ENCODE results near the gene LFNG. TPM values are rescaled to one million over a fixed set of nuclear protein-coding genes. Genes with fewer than 3 reads are reported as not detected.

The LFNG gene
- total RNA-seq, 1 experiment from 2014 or later: 38.1 TPM

DNA sequence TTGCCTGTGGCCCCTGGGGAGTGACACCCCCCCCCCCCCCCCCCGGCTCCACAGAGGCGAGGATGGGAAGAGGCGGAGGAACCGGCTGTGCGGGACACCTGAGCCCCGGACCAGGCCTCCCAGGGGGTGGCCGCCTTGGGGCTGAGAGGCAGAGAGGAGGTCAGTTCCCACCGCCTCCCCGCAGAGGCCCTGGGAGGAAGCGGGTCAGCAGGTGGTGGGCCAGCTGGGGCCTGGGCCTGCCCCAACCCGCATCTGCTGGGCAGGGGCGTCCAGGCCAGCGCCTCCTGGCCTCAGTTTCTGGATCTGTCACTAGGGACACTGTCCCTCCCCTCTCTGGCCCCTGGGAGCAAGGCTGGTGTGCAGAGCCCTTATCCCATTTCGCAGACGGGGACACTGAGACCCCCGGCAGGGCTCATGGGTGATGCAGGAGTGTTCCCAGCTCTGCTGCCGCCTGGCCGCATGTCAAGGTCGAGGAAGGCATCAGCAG lies 14.6 kb upstream of the LFNG start:
- no peak for ATAC-seq
- intact Hi-C loops (cut with micrococcal nuclease; ENCODE audit: unreplicated experiment): no loop called here
- peaks cover 10% of the 10 kb centered on the region for H3K4me1 ChIP-seq (ENCODE audit: control insufficient read depth, insufficient read depth, low read length)
- H3K27me3 ChIP-seq (ENCODE audit: control insufficient read depth, insufficient read depth, low read length): no peaks in the 10 kb centered on the region
- TF ChIP-seq TCF7L2 (IDR thresholded peaks at IDR 0.05; ENCODE audit: low read depth, low read length): no peak
- TF ChIP-seq, protein P1, sequence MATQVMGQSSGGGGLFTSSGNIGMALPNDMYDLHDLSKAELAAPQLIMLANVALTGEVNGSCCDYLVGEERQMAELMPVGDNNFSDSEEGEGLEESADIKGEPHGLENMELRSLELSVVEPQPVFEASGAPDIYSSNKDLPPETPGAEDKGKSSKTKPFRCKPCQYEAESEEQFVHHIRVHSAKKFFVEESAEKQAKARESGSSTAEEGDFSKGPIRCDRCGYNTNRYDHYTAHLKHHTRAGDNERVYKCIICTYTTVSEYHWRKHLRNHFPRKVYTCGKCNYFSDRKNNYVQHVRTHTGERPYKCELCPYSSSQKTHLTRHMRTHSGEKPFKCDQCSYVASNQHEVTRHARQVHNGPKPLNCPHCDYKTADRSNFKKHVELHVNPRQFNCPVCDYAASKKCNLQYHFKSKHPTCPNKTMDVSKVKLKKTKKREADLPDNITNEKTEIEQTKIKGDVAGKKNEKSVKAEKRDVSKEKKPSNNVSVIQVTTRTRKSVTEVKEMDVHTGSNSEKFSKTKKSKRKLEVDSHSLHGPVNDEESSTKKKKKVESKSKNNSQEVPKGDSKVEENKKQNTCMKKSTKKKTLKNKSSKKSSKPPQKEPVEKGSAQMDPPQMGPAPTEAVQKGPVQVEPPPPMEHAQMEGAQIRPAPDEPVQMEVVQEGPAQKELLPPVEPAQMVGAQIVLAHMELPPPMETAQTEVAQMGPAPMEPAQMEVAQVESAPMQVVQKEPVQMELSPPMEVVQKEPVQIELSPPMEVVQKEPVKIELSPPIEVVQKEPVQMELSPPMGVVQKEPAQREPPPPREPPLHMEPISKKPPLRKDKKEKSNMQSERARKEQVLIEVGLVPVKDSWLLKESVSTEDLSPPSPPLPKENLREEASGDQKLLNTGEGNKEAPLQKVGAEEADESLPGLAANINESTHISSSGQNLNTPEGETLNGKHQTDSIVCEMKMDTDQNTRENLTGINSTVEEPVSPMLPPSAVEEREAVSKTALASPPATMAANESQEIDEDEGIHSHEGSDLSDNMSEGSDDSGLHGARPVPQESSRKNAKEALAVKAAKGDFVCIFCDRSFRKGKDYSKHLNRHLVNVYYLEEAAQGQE (IDR thresholded peaks at IDR 0.05; ENCODE audit: insufficient read depth in 1 of 2, low read depth in 2 of 2, low read length in 1 of 2): no peak
- no peak for TF ChIP-seq POLR2AphosphoS5 (IDR thresholded peaks at IDR 0.05; ENCODE audit: low read depth, low read length)
- TF ChIP-seq, protein P2, sequence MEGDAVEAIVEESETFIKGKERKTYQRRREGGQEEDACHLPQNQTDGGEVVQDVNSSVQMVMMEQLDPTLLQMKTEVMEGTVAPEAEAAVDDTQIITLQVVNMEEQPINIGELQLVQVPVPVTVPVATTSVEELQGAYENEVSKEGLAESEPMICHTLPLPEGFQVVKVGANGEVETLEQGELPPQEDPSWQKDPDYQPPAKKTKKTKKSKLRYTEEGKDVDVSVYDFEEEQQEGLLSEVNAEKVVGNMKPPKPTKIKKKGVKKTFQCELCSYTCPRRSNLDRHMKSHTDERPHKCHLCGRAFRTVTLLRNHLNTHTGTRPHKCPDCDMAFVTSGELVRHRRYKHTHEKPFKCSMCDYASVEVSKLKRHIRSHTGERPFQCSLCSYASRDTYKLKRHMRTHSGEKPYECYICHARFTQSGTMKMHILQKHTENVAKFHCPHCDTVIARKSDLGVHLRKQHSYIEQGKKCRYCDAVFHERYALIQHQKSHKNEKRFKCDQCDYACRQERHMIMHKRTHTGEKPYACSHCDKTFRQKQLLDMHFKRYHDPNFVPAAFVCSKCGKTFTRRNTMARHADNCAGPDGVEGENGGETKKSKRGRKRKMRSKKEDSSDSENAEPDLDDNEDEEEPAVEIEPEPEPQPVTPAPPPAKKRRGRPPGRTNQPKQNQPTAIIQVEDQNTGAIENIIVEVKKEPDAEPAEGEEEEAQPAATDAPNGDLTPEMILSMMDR (IDR thresholded peaks at IDR 0.05): no peak
- no peak for TF ChIP-seq SIN3A (IDR thresholded peaks at IDR 0.05; ENCODE audit: borderline replicate concordance, insufficient read depth, low read depth, low read length)
- no peak overlapping the region for H3K4me3 ChIP-seq (ENCODE audit: low read depth in 2 of 2, low read length in 2 of 2)
- H3K36me3 ChIP-seq (ENCODE audit: control insufficient read depth, insufficient read depth, low read length): no peaks in the 10 kb centered on the region
- POLR2A ChIA-PET: no interaction called here
- no peak overlapping the region for H3K27ac ChIP-seq (ENCODE audit: low read length)
- in situ Hi-C loops (cut with HindIII; ENCODE audit: low pct_unique_long_range_greater_than_20kb, low sequenced_read_pairs): no loop called here
- no peak for DNase-seq (ENCODE audit: low read depth, low spot score)
- BruUV-seq (replicated peaks): no TSS peak
- CTCF ChIA-PET: no interaction called here
- no peaks in the 10 kb centered on the region for H3K9me3 ChIP-seq (ENCODE audit: control insufficient read depth, insufficient read depth, low read depth, low read length)

DNA sequence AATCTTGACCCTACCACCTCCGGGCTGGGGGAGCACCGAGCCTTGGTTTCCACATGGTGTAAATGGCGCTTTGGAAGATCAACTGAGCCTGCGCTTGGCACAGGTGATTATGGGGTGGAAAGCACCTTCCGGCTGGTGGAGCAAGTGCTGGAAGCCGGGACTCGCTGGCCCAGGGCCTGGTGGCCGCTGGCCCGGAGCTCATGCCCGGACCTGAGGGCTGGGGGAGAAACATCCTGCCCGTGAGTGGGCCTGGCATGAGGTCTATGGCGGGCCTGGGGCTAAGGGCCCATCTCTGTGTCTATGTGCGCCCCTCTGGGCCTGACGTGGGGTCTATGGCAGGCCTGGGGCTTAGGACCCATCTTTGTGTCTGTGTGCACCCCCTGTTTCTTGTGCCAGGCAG lies 14.2 kb upstream of the LFNG start:
- H3K9me3 ChIP-seq (ENCODE audit: control insufficient read depth, insufficient read depth, low read depth, low read length): no peaks in the 10 kb centered on the region
- TF ChIP-seq, protein P2 (IDR thresholded peaks at IDR 0.05): no peak
- TF ChIP-seq TCF7L2 (IDR thresholded peaks at IDR 0.05; ENCODE audit: low read depth, low read length) (no peak), SIN3A (IDR thresholded peaks at IDR 0.05; ENCODE audit: borderline replicate concordance, insufficient read depth, low read depth, low read length) (no peak), POLR2AphosphoS5 (IDR thresholded peaks at IDR 0.05; ENCODE audit: low read depth, low read length) (no peak)
- TF ChIP-seq, protein P1 (IDR thresholded peaks at IDR 0.05; ENCODE audit: insufficient read depth in 1 of 2, low read depth in 2 of 2, low read length in 1 of 2): no peak
- ATAC-seq: no peak
- in situ Hi-C loops (cut with HindIII; ENCODE audit: low pct_unique_long_range_greater_than_20kb, low sequenced_read_pairs): no loop called here
- H3K36me3 ChIP-seq (ENCODE audit: control insufficient read depth, insufficient read depth, low read length): no peaks in the 10 kb centered on the region
- POLR2A ChIA-PET: no interaction called here
- no peaks in the 10 kb centered on the region for H3K27me3 ChIP-seq (ENCODE audit: control insufficient read depth, insufficient read depth, low read length)
- peaks cover 11% of the 10 kb centered on the region for H3K4me1 ChIP-seq (ENCODE audit: control insufficient read depth, insufficient read depth, low read length)
- no peak overlapping the region for H3K4me3 ChIP-seq (ENCODE audit: low read depth in 2 of 2, low read length in 2 of 2)
- CTCF ChIA-PET: no interaction called here
- no peak for DNase-seq (ENCODE audit: low read depth, low spot score)
- H3K27ac ChIP-seq (ENCODE audit: low read length): no peak overlapping the region
- intact Hi-C loops (cut with micrococcal nuclease; ENCODE audit: unreplicated experiment): no loop called here
- no TSS peak for BruUV-seq (replicated peaks)
